Stimulated activated CD8-positive, alpha-beta memory T cell treated with anti-CD3 and anti-CD28 coated beads, Interleukin-12 subunit alpha, Interleukin-12 subunit beta, amount 100 ng/mL, for 1 hour (primary cell): ENCODE data around the gene MATN1.
A peak's percentile ranks its signal among the peaks of the same experiment; 100 is the strongest.

Source experiments
- DNase-seq: peaks from one replicate; pipeline ENCODE4 v3.0.0-alpha.2; 2020; ENCODE audit warnings: low read depth

MATN1 gene

GRCh38 chr1:30758121-30758688 is 34.8 kb upstream of the MATN1 start:
- DNase-seq, result no peak

- DNase-seq, result no peak
These were observed 34.2 kb upstream of the MATN1 start, which contains the start of gene LAPTM5 for GRCh38 chr1:30757352-30758120. TSS of gene LAPTM5 (minus strand) at chr1:30757774. CDS start at chr1:30757745, 29 bp downstream.

- DNase-seq, result peak; percentile 45
These were observed 33.4 kb upstream of the MATN1 start for GRCh38 chr1:30756545-30757351.

- DNase-seq, result no peak
These were observed 32.8 kb upstream of the MATN1 start for GRCh38 chr1:30756206-30756544.

- DNase-seq, result no peak
These were observed 32.4 kb upstream of the MATN1 start for GRCh38 chr1:30755746-30756145.

GRCh38 chr1:30755334-30755733 is 31.9 kb upstream of the MATN1 start:
- no peak for DNase-seq

GRCh38 chr1:30754684-30755171 is 31.3 kb upstream of the MATN1 start:
- no peak for DNase-seq

GRCh38 chr1:30753660-30754123 is 30.3 kb upstream of the MATN1 start:
- no peak for DNase-seq

GRCh38 chr1:30753118-30753517 is 29.7 kb upstream of the MATN1 start:
- no peak for DNase-seq

GRCh38 chr1:30752651-30752908 is 29.2 kb upstream of the MATN1 start:
- no peak for DNase-seq

GRCh38 chr1:30751830-30752650 is 28.7 kb upstream of the MATN1 start:
- DNase-seq, result no peak

- no peak for DNase-seq
These were observed 27.4 kb upstream of the MATN1 start for GRCh38 chr1:30750731-30751291.

- no peak for DNase-seq
These were observed 26.6 kb upstream of the MATN1 start for GRCh38 chr1:30749691-30750583.

- DNase-seq, result no peak
These were observed 25.5 kb upstream of the MATN1 start for GRCh38 chr1:30748699-30749401.

- DNase-seq, result no peak
These were observed 24.8 kb upstream of the MATN1 start for GRCh38 chr1:30748098-30748698.

GRCh38 chr1:30747033-30748008 is 23.9 kb upstream of the MATN1 start:
- DNase-seq, result no peak

- DNase-seq, result no peak
These were observed 23.0 kb upstream of the MATN1 start for GRCh38 chr1:30746212-30747032.

GRCh38 chr1:30745834-30746208 is 22.4 kb upstream of the MATN1 start:
- no peak for DNase-seq
